CMK (cell line): ENCODE measurements around the gene OR10H1.
A peak's percentile ranks its signal among the peaks of the same experiment; 100 is the strongest.
"Not testable (repeated sequence)": the region's sequence is repeated elsewhere in the genome, so short reads cannot be mapped to it uniquely, and the experiment has no call there.

Source experiments
- DNase-seq: peaks from one replicate; pipeline ENCODE4 v3.0.0-alpha.2; 2010; ENCODE audit warnings: low read depth

OR10H1 gene

GRCh38 chr19:15828611-15829305 lies 13.3 kb upstream of the OR10H1 start:
- not testable (repeated sequence) for DNase-seq

- peak; percentile 30 for DNase-seq
Measured at GRCh38 chr19:15828121-15828610, 12.7 kb upstream of the OR10H1 start.

GRCh38 chr19:15825753-15826152 lies 10.3 kb upstream of the OR10H1 start:
- no peak for DNase-seq

GRCh38 chr19:15820646-15821045 lies 5.2 kb upstream of the OR10H1 start:
- DNase-seq = no peak

GRCh38 chr19:15813916-15814315 lies 1.5 kb downstream of the OR10H1 start:
- DNase-seq = no peak

GRCh38 chr19:15812060-15812722 lies 3.3 kb downstream of the OR10H1 start:
- DNase-seq = peak; percentile 48

- DNase-seq = no peak
Measured at GRCh38 chr19:15811476-15811875, 4.0 kb downstream of the OR10H1 start.

GRCh38 chr19:15810335-15810734 lies 5.1 kb downstream of the OR10H1 start:
- DNase-seq = no peak

- not testable (repeated sequence) for DNase-seq
Measured at GRCh38 chr19:15794279-15794678, 21.2 kb downstream of the OR10H1 start.

- no peak for DNase-seq
Measured at GRCh38 chr19:15790096-15790495, 25.4 kb downstream of the OR10H1 start.

GRCh38 chr19:15788594-15789270 lies 26.7 kb downstream of the OR10H1 start:
- no peak for DNase-seq

- no peak for DNase-seq
Measured at GRCh38 chr19:15787611-15788155, 27.8 kb downstream of the OR10H1 start, which contains the start of gene OR10H5. OR10H5 (plus strand) TSS chr19:15787661; CDS start chr19:15794049, 6,388 bp downstream.

- DNase-seq = peak; percentile 22
Measured at GRCh38 chr19:15782896-15783295, 32.6 kb downstream of the OR10H1 start.

- DNase-seq = no peak
Measured at GRCh38 chr19:15782211-15782610, 33.3 kb downstream of the OR10H1 start.

GRCh38 chr19:15781661-15782060 lies 33.8 kb downstream of the OR10H1 start:
- DNase-seq = no peak

GRCh38 chr19:15780610-15781418 lies 34.6 kb downstream of the OR10H1 start:
- no peak for DNase-seq

GRCh38 chr19:15779756-15780476 lies 35.5 kb downstream of the OR10H1 start:
- no peak for DNase-seq

GRCh38 chr19:15776991-15777970 lies 38.2 kb downstream of the OR10H1 start:
- DNase-seq = no peak

- no peak for DNase-seq
Measured at GRCh38 chr19:15776264-15776663, 39.2 kb downstream of the OR10H1 start.

GRCh38 chr19:15775249-15775648 lies 40.2 kb downstream of the OR10H1 start:
- DNase-seq = no peak
